IMR-90 (cell line): ENCODE measurements around the gene OR2K2.

Experiments
- BHLHE40 ChIP-seq: fragments of 150-350 bp; IDR thresholded peaks from 2 replicates; pipeline ENCODE4 v1.6.1; 2016; ENCODE audit warnings: mild to moderate bottlenecking, low read depth, low read length
- CEBPB ChIP-seq: IDR thresholded peaks from 2 replicates; pipeline ENCODE4 v1.6.1; 2012; ENCODE audit warnings: low read depth, low read length, improper control_type of control experiment
- CTCF ChIP-seq: conservative IDR thresholded peaks from 2 replicates; pipeline ENCODE4 v1.5.1; 2012; ENCODE audit warnings: mild to moderate bottlenecking, low read depth, low read length, improper control_type of control experiment
- ELK1 ChIP-seq: fragments of 150-350 bp; IDR thresholded peaks from 2 replicates; pipeline ENCODE4 v1.6.1; 2016; ENCODE audit warnings: low read depth, mild to moderate bottlenecking, low read length, moderate library complexity, borderline replicate concordance
- FOS ChIP-seq: fragments of 150-350 bp; IDR thresholded peaks from 2 replicates; pipeline ENCODE4 v1.6.1; 2016; ENCODE audit warnings: low read depth, low read length
- MXI1 ChIP-seq: IDR thresholded peaks from 2 replicates; pipeline ENCODE4 v1.6.1; 2012; ENCODE audit warnings: low read depth, mild to moderate bottlenecking, low read length, moderate library complexity, borderline replicate concordance
- NFE2L2 ChIP-seq: fragments of 150-350 bp; IDR thresholded peaks from 2 replicates; pipeline ENCODE4 v1.6.1; 2016; ENCODE audit warnings: low read depth, mild to moderate bottlenecking, low read length
- POLR2A ChIP-seq: IDR thresholded peaks from 2 replicates; pipeline ENCODE4 v1.6.1; 2012; ENCODE audit warnings: mild to moderate bottlenecking, low read depth, low read length

- no peak for TF ChIP-seq CEBPB
- TF ChIP-seq POLR2A: no peak
- no peak for TF ChIP-seq CTCF
- no peak for TF ChIP-seq MXI1
- TF ChIP-seq FOS: no peak
- TF ChIP-seq BHLHE40: no peak
- TF ChIP-seq NFE2L2: no peak
- TF ChIP-seq ELK1: no peak
Measured at GRCh38 chr9:111375062-111375461, 45.0 kb upstream of the OR2K2 start.
